SK-N-SH treated with all-trans-retinoic acid at 6 μM for 48 hours (cell line): ENCODE results near the gene CDA.
A peak's percentile ranks its signal among the peaks of the same experiment; 100 is the strongest.

Experiments
- ATAC-seq: fragments of 200-7000 bp; cut with Tn5 transposase; 3 replicates; pipeline ENCODE4 v1.9.1; 2020; ENCODE audit warnings: mild to moderate bottlenecking, moderate library complexity
- BACH2 ChIP-seq: fragments of 250-450 bp; sonication (Bioruptor Pico); IDR thresholded peaks from 2 replicates; pipeline ENCODE4 v1.9.0; 2021; ENCODE audit warnings: mild to moderate bottlenecking, borderline replicate concordance
- ISL1 ChIP-seq: fragments of 250-450 bp; sonication (Bioruptor Pico); IDR thresholded peaks from 2 replicates; pipeline ENCODE4 v2.1.2; 2022; ENCODE audit warnings: mild to moderate bottlenecking, moderate library complexity
- OSR1 ChIP-seq: fragments of 250-450 bp; sonication (Bioruptor Pico); IDR thresholded peaks from 2 replicates; pipeline ENCODE4 v1.8.0; 2022; ENCODE audit warnings: moderate library complexity, mild to moderate bottlenecking, inconsistent platforms
- PPARA ChIP-seq: fragments of 250-450 bp; sonication (Bioruptor Pico); IDR thresholded peaks from 2 replicates; pipeline ENCODE4 v1.5.0; 2020; ENCODE audit warnings: mild to moderate bottlenecking, borderline replicate concordance
- RARB ChIP-seq: fragments of 250-450 bp; sonication (Bioruptor Pico); IDR thresholded peaks from 2 replicates; pipeline ENCODE4 v1.8.0; 2021; ENCODE audit warnings: mild to moderate bottlenecking, moderate library complexity
- SNAI2 ChIP-seq: fragments of 250-450 bp; sonication (Bioruptor Pico); IDR thresholded peaks from 2 replicates; pipeline ENCODE4 v1.5.0; 2020; ENCODE audit warnings: mild to moderate bottlenecking, moderate library complexity
- TOX ChIP-seq: fragments of 250-450 bp; sonication (Bioruptor Pico); IDR thresholded peaks from 2 replicates; pipeline ENCODE4 v1.8.0; 2021; ENCODE audit warnings: mild to moderate bottlenecking, moderate library complexity, borderline replicate concordance
- ZC3H10 ChIP-seq: fragments of 250-450 bp; sonication (Bioruptor Pico); IDR thresholded peaks from 2 replicates; pipeline ENCODE4 v1.5.1; 2021; ENCODE audit warnings: mild to moderate bottlenecking, moderate library complexity
- ZFP3 ChIP-seq: fragments of 250-450 bp; sonication (Bioruptor Pico); IDR thresholded peaks from 2 replicates; pipeline ENCODE4 v1.5.0; 2020; ENCODE audit warnings: mild to moderate bottlenecking, moderate library complexity
- ZFP30 ChIP-seq: fragments of 450-650 bp; formaldehyde crosslinking; IDR thresholded peaks from 2 replicates; pipeline ENCODE4 v1.5.0; 2022; ENCODE audit warnings: mild to moderate bottlenecking, moderate library complexity
- ZNF565 ChIP-seq: fragments of 450-650 bp; formaldehyde crosslinking; conservative IDR thresholded peaks from 2 replicates; pipeline ENCODE4 v1.5.0; 2020; ENCODE audit warnings: low read depth, mild to moderate bottlenecking, moderate library complexity
- ZNF70 ChIP-seq: fragments of 450-650 bp; formaldehyde crosslinking; IDR thresholded peaks from 2 replicates; pipeline ENCODE4 v1.5.0; 2020; ENCODE audit warnings: mild to moderate bottlenecking, moderate library complexity
- ZNF8 ChIP-seq: fragments of 450-650 bp; formaldehyde crosslinking; IDR thresholded peaks from 2 replicates; pipeline ENCODE4 v1.5.0; 2020; ENCODE audit warnings: mild to moderate bottlenecking, moderate library complexity
- TF ChIP-seq, protein P1 (sequence below): fragments of 250-450 bp; sonication (Bioruptor Pico); IDR thresholded peaks from 2 replicates; pipeline ENCODE4 v1.8.0; 2021; ENCODE audit warnings: low read depth, mild to moderate bottlenecking, moderate library complexity, borderline replicate concordance
- TF ChIP-seq, protein P2 (sequence below): fragments of 250-450 bp; sonication (Bioruptor Pico); IDR thresholded peaks from 2 replicates; pipeline ENCODE4 v1.5.1; 2021; ENCODE audit warnings: mild to moderate bottlenecking, moderate library complexity
- TF ChIP-seq, protein P3 (sequence below): fragments of 250-450 bp; sonication (Bioruptor Pico); IDR thresholded peaks from 2 replicates; pipeline ENCODE4 v1.5.1; 2020; ENCODE audit warnings: low read depth, mild to moderate bottlenecking, moderate library complexity
- TF ChIP-seq, protein P4 (sequence below): fragments of 250-450 bp; sonication (Bioruptor Pico); IDR thresholded peaks from 2 replicates; pipeline ENCODE4 v1.5.0; 2020; ENCODE audit warnings: mild to moderate bottlenecking, moderate library complexity
- TF ChIP-seq, protein P5 (sequence below): fragments of 250-450 bp; sonication (Bioruptor Pico); IDR thresholded peaks from 2 replicates; pipeline ENCODE4 v1.8.0; 2020; ENCODE audit warnings: mild to moderate bottlenecking, moderate library complexity, borderline replicate concordance

The CDA gene

DNA sequence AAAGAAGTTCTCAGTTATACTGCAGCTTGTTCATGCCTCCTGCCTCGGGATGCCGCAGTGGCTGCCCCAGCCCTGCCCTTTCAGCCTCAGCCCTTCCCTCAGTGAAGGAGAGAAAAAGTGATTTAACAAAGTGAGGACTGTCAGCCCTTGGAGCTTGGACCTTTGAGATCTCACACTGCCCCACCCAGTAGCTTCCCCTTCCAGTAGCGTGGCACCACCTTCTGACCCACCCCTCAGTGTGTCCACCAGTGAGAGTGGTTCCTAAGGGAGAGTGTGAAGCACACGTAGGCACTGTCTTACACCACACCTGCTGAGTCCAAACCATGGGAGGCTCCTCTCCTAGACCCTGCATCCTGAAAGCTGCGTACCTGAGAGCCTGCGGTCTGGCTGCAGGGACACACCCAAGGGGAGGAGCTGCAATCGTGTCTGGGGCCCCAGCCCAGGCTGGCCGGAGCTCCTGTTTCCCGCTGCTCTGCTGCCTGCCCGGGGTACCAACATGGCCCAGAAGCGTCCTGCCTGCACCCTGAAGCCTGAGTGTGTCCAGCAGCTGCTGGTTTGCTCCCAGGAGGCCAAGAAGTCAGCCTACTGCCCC, at the start of gene CDA:
Gene CDA (plus strand): TSS at position 464 of the 592 bp plus-strand sequence. CDS start 33 bp downstream, at position 497.
- TF ChIP-seq, protein P1, sequence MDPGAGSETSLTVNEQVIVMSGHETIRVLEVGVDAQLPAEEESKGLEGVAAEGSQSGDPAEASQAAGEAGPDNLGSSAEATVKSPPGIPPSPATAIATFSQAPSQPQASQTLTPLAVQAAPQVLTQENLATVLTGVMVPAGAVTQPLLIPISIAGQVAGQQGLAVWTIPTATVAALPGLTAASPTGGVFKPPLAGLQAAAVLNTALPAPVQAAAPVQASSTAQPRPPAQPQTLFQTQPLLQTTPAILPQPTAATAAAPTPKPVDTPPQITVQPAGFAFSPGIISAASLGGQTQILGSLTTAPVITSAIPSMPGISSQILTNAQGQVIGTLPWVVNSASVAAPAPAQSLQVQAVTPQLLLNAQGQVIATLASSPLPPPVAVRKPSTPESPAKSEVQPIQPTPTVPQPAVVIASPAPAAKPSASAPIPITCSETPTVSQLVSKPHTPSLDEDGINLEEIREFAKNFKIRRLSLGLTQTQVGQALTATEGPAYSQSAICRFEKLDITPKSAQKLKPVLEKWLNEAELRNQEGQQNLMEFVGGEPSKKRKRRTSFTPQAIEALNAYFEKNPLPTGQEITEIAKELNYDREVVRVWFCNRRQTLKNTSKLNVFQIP (CRISPR knock-in tag), result no peak
- TF ChIP-seq ZNF70, result no peak
- TF ChIP-seq, protein P2, sequence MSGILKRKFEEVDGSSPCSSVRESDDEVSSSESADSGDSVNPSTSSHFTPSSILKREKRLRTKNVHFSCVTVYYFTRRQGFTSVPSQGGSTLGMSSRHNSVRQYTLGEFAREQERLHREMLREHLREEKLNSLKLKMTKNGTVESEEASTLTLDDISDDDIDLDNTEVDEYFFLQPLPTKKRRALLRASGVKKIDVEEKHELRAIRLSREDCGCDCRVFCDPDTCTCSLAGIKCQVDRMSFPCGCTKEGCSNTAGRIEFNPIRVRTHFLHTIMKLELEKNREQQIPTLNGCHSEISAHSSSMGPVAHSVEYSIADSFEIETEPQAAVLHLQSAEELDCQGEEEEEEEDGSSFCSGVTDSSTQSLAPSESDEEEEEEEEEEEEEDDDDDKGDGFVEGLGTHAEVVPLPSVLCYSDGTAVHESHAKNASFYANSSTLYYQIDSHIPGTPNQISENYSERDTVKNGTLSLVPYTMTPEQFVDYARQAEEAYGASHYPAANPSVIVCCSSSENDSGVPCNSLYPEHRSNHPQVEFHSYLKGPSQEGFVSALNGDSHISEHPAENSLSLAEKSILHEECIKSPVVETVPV (CRISPR knock-in tag), result no peak
- TF ChIP-seq, protein P3, sequence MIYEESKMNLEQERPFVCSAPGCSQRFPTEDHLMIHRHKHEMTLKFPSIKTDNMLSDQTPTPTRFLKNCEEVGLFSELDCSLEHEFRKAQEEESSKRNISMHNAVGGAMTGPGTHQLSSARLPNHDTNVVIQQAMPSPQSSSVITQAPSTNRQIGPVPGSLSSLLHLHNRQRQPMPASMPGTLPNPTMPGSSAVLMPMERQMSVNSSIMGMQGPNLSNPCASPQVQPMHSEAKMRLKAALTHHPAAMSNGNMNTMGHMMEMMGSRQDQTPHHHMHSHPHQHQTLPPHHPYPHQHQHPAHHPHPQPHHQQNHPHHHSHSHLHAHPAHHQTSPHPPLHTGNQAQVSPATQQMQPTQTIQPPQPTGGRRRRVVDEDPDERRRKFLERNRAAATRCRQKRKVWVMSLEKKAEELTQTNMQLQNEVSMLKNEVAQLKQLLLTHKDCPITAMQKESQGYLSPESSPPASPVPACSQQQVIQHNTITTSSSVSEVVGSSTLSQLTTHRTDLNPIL (CRISPR knock-in tag), result no peak
- no peak for TF ChIP-seq BACH2 (CRISPR knock-in tag)
- TF ChIP-seq ZNF8, result no peak
- TF ChIP-seq, protein P4, sequence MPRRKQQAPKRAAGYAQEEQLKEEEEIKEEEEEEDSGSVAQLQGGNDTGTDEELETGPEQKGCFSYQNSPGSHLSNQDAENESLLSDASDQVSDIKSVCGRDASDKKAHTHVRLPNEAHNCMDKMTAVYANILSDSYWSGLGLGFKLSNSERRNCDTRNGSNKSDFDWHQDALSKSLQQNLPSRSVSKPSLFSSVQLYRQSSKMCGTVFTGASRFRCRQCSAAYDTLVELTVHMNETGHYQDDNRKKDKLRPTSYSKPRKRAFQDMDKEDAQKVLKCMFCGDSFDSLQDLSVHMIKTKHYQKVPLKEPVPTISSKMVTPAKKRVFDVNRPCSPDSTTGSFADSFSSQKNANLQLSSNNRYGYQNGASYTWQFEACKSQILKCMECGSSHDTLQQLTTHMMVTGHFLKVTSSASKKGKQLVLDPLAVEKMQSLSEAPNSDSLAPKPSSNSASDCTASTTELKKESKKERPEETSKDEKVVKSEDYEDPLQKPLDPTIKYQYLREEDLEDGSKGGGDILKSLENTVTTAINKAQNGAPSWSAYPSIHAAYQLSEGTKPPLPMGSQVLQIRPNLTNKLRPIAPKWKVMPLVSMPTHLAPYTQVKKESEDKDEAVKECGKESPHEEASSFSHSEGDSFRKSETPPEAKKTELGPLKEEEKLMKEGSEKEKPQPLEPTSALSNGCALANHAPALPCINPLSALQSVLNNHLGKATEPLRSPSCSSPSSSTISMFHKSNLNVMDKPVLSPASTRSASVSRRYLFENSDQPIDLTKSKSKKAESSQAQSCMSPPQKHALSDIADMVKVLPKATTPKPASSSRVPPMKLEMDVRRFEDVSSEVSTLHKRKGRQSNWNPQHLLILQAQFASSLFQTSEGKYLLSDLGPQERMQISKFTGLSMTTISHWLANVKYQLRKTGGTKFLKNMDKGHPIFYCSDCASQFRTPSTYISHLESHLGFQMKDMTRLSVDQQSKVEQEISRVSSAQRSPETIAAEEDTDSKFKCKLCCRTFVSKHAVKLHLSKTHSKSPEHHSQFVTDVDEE (CRISPR knock-in tag), result no peak
- TF ChIP-seq ZC3H10, result no peak
- no peak for TF ChIP-seq ZFP30 (CRISPR knock-in tag)
- TF ChIP-seq, protein P5, sequence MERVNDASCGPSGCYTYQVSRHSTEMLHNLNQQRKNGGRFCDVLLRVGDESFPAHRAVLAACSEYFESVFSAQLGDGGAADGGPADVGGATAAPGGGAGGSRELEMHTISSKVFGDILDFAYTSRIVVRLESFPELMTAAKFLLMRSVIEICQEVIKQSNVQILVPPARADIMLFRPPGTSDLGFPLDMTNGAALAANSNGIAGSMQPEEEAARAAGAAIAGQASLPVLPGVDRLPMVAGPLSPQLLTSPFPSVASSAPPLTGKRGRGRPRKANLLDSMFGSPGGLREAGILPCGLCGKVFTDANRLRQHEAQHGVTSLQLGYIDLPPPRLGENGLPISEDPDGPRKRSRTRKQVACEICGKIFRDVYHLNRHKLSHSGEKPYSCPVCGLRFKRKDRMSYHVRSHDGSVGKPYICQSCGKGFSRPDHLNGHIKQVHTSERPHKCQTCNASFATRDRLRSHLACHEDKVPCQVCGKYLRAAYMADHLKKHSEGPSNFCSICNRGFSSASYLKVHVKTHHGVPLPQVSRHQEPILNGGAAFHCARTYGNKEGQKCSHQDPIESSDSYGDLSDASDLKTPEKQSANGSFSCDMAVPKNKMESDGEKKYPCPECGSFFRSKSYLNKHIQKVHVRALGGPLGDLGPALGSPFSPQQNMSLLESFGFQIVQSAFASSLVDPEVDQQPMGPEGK (CRISPR knock-in tag), result no peak
- TF ChIP-seq OSR1 (CRISPR knock-in tag), result no peak
- TF ChIP-seq PPARA, result no peak
- TF ChIP-seq RARB (CRISPR knock-in tag), result no peak
- peak; percentile 25; the same call in 2 of the 3 replicates for ATAC-seq

DNA sequence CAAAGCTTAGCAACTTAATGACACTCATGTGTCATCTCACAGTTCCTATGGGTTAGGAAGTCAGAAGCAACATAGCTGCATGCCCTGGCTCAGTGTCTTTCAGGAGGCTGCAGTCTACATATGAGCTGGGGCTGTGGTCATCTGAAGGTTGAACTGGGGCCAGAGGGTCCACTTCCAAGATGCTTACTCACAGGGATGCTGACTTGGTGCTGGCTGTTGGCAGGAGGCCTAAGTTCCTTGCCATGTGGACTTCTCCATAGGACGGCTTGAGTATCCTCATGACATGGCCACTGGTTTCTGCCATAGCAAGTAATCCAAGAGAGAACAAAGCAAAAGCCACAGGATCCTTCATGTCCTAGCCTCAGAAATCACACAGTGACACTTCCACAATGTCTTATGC, 48.6 kb upstream of the CDA start:
- TF ChIP-seq OSR1 (CRISPR knock-in tag), result no peak
- no peak for TF ChIP-seq ZNF565 (CRISPR knock-in tag)
- no peak for TF ChIP-seq ZFP3 (CRISPR knock-in tag)
- no peak for TF ChIP-seq TOX (CRISPR knock-in tag)
- TF ChIP-seq ZFP30 (CRISPR knock-in tag), result no peak
- TF ChIP-seq ISL1 (CRISPR knock-in tag), result no peak
- TF ChIP-seq, protein P5 (CRISPR knock-in tag), result no peak
- TF ChIP-seq, protein P2 (CRISPR knock-in tag), result no peak
- TF ChIP-seq SNAI2, result no peak
- TF ChIP-seq ZC3H10, result no peak
- TF ChIP-seq RARB (CRISPR knock-in tag), result no peak
- no peak for ATAC-seq
